H9 (cell line): ENCODE data around the gene OSBPL10. TPM values are rescaled to one million over a fixed set of nuclear protein-coding genes. Genes with fewer than 3 reads are reported as not detected.

Experiments used
- DNase-seq: peaks from one replicate; pipeline ENCODE4 v3.0.0-alpha.2; 2017
- H2AFZ ChIP-seq: one replicate; pipeline ENCODE4 v1.6.1; 2013; ENCODE audit warnings: mild to moderate bottlenecking, low read length, control low read depth, moderate library complexity
- H2AK5ac ChIP-seq: 2 replicates; pipeline ENCODE4 v1.6.1; 2013; ENCODE audit warnings: low read length, control low read depth, mixed read lengths; ENCODE audit not compliant: insufficient read length
- H2BK120ac ChIP-seq: one replicate; pipeline ENCODE4 v1.6.1; 2013; ENCODE audit warnings: low read depth, mild to moderate bottlenecking, low read length, control low read depth, inconsistent platforms; ENCODE audit not compliant: poor library complexity, severe bottlenecking
- H2BK12ac ChIP-seq: 2 replicates; pipeline ENCODE4 v1.6.1; 2013; ENCODE audit warnings: low read length, control low read depth, mixed read lengths, low read depth; ENCODE audit not compliant: insufficient read length
- H2BK15ac ChIP-seq: 2 replicates; pipeline ENCODE4 v1.6.1; 2013; ENCODE audit warnings: low read depth, low read length, control low read depth
- H2BK20ac ChIP-seq: one replicate; pipeline ENCODE4 v1.6.1; 2013; ENCODE audit warnings: low read depth, mild to moderate bottlenecking, low read length, control low read depth, inconsistent platforms; ENCODE audit not compliant: poor library complexity, severe bottlenecking
- H2BK5ac ChIP-seq: 2 replicates; pipeline ENCODE4 v1.6.1; 2013; ENCODE audit warnings: low read length, control low read depth, mixed read lengths; ENCODE audit not compliant: insufficient read length
- H3K14ac ChIP-seq: 2 replicates; pipeline ENCODE4 v1.6.1; 2013; ENCODE audit warnings: low read length, control low read depth; ENCODE audit not compliant: insufficient read depth
- H3K18ac ChIP-seq: 2 replicates; pipeline ENCODE4 v1.6.1; 2013; ENCODE audit warnings: low read depth, mild to moderate bottlenecking, mixed read lengths, low read length, control low read depth; ENCODE audit not compliant: insufficient read length
- H3K23ac ChIP-seq: 2 replicates; pipeline ENCODE4 v1.6.1; 2013; ENCODE audit warnings: low read length, control low read depth, mixed read lengths, low read depth; ENCODE audit not compliant: insufficient read length
- H3K23me2 ChIP-seq: 2 replicates; pipeline ENCODE4 v1.6.1; 2013; ENCODE audit warnings: low read depth, mild to moderate bottlenecking, mixed read lengths, low read length, control low read depth; ENCODE audit not compliant: insufficient read length, poor library complexity, severe bottlenecking
- H3K27ac ChIP-seq: 2 replicates; pipeline ENCODE4 v1.5.1; 2013; ENCODE audit warnings: low read length, control low read depth, mixed read lengths, low read depth; ENCODE audit not compliant: insufficient read length
- H3K27me3 ChIP-seq: 2 replicates; pipeline ENCODE4 v1.6.1; 2013; ENCODE audit warnings: low read length, control low read depth, inconsistent platforms; ENCODE audit not compliant: insufficient read depth
- H3K4ac ChIP-seq: 2 replicates; pipeline ENCODE4 v1.6.1; 2013; ENCODE audit warnings: low read depth, mild to moderate bottlenecking, control low read depth, inconsistent platforms, low read length, moderate library complexity
- H3K4me1 ChIP-seq: 2 replicates; pipeline ENCODE4 v1.6.1; 2013; ENCODE audit warnings: low read length, control low read depth, inconsistent platforms; ENCODE audit not compliant: insufficient read depth
- H3K4me2 ChIP-seq: 2 replicates; pipeline ENCODE4 v1.6.1; 2013; ENCODE audit warnings: low read length, control low read depth, mixed read lengths; ENCODE audit not compliant: insufficient read length, insufficient read depth
- H3K56ac ChIP-seq: 2 replicates; pipeline ENCODE4 v1.6.1; 2013; ENCODE audit warnings: low read depth, mild to moderate bottlenecking, mixed read lengths, low read length, control low read depth; ENCODE audit not compliant: insufficient read length
- H3K79me1 ChIP-seq: 2 replicates; pipeline ENCODE4 v1.6.1; 2013; ENCODE audit warnings: low read depth, mild to moderate bottlenecking, moderate library complexity, low read length, control low read depth, inconsistent platforms; ENCODE audit not compliant: insufficient read depth, poor library complexity, severe bottlenecking
- H3K79me2 ChIP-seq: 2 replicates; pipeline ENCODE4 v1.6.1; 2013; ENCODE audit warnings: low read length, control low read depth, inconsistent platforms; ENCODE audit not compliant: insufficient read depth
- H3K9ac ChIP-seq: 2 replicates; pipeline ENCODE4 v1.6.1; 2013; ENCODE audit warnings: low read length, control low read depth, mixed read lengths; ENCODE audit not compliant: insufficient read length; ENCODE audit errors: extremely low read depth
- H3K9me3 ChIP-seq: one replicate; pipeline ENCODE4 v1.6.1; 2013; ENCODE audit warnings: low read depth, low read length, inconsistent platforms; ENCODE audit not compliant: control insufficient read depth
- H3T11ph ChIP-seq: one replicate; pipeline ENCODE4 v1.6.1; 2013; ENCODE audit warnings: mild to moderate bottlenecking, low read length, control low read depth, inconsistent platforms
- H4K20me1 ChIP-seq: one replicate; pipeline ENCODE4 v1.6.1; 2013; ENCODE audit not compliant: control insufficient read depth, insufficient read length, insufficient read depth
- H4K5ac ChIP-seq: 2 replicates; pipeline ENCODE4 v1.6.1; 2013; ENCODE audit warnings: low read depth, mild to moderate bottlenecking, mixed read lengths, low read length, control low read depth; ENCODE audit not compliant: insufficient read length
- H4K8ac ChIP-seq: replicated peaks from 2 replicates; pipeline ENCODE4 v1.6.1; 2013; ENCODE audit warnings: low read length, control low read depth, mixed read lengths, low read depth; ENCODE audit not compliant: insufficient read length
- H4K91ac ChIP-seq: 2 replicates; pipeline ENCODE4 v1.6.1; 2013; ENCODE audit warnings: low read depth, mild to moderate bottlenecking, moderate library complexity, mixed read lengths, low read length, control low read depth; ENCODE audit not compliant: insufficient read length
- H3K27ac Mint-ChIP-seq, 3 experiments: 2 replicates in 2 of 3; 3 replicates in 1 of 3; pipeline ENCODE4 v1.8.0; 2020 to 2021; ENCODE audit warnings: mixed read lengths in 3 of 3, mild to moderate bottlenecking in 1 of 3, moderate library complexity in 1 of 3
- H3K27me3 Mint-ChIP-seq: 2 replicates; pipeline ENCODE4 v1.8.0; 2021; ENCODE audit warnings: low read depth, mild to moderate bottlenecking, moderate library complexity, mixed read lengths
- H3K36me3 Mint-ChIP-seq, 3 experiments: 2 replicates in 2 of 3; 3 replicates in 1 of 3; pipeline ENCODE4 v1.8.0; 2020 to 2021; ENCODE audit warnings: low read depth in 3 of 3, mixed read lengths in 3 of 3; ENCODE audit not compliant: insufficient read depth in 1 of 3
- H3K4me1 Mint-ChIP-seq, 2 experiments: 2 replicates each; pipeline ENCODE4 v1.8.0; 2020; ENCODE audit warnings: mixed read lengths in 2 of 2
- H3K4me3 Mint-ChIP-seq, 2 experiments: 2 replicates in 1 of 2; 3 replicates in 1 of 2; pipeline ENCODE4 v1.8.0; 2020 to 2021; ENCODE audit warnings: mild to moderate bottlenecking in 2 of 2, mixed read lengths in 2 of 2, moderate library complexity in 1 of 2
- H3K9me3 Mint-ChIP-seq, 2 experiments: 2 replicates in 1 of 2; 3 replicates in 1 of 2; pipeline ENCODE4 v1.8.0; 2020; ENCODE audit warnings: mild to moderate bottlenecking in 2 of 2, mixed read lengths in 2 of 2, moderate library complexity in 1 of 2
- CTCF ChIP-seq: fragments of 200-600 bp; sonication (generic); conservative IDR thresholded peaks from 3 replicates; pipeline ENCODE4 v1.8.0; 2021; ENCODE audit warnings: antibody characterized with exemption, mild to moderate bottlenecking
- WGBS: extraction: QIAGEN DNeasy Blood & Tissue Kit; methylation state at CpG from one replicate; pipeline ENCODE4 v1.1.7; 2013; ENCODE audit warnings: missing lambda C conversion rate, low lambda C conversion rate, mixed read lengths; ENCODE audit not compliant: insufficient read length; ENCODE audit errors: extremely low coverage; 5-methylcytosine and 5-hydroxymethylcytosine counted together
- total RNA-seq: library from RNA; stranded (reverse); gene quantifications from 2 replicates; pipeline ENCODE4 v1.2.1, GENCODE V29; 2021

OSBPL10 gene
- total RNA-seq, 1 experiment from 2014 or later = 42.7 TPM

- H3K4me3 Mint-ChIP-seq = no peak overlapping the region
- no peak overlapping the region for H4K5ac ChIP-seq
- H3K4me1 Mint-ChIP-seq = peaks cover 20% of the 10 kb centered on the region in 2 experiments
- no peak overlapping the region for H3K56ac ChIP-seq
- H3K36me3 Mint-ChIP-seq = peaks cover 0 to 2% (median 0%) of the 10 kb centered on the region in 3 experiments; a peak in 2 of 7 replicates
- peaks cover 5% of the 10 kb centered on the region; the same call in 1 of the 2 replicates for H3K4me1 ChIP-seq
- H3K9ac ChIP-seq = no peak overlapping the region
- H3T11ph ChIP-seq = no peak overlapping the region
- H3K9me3 Mint-ChIP-seq = no peaks in the 10 kb centered on the region
- no peak overlapping the region for H2BK120ac ChIP-seq
- no peak overlapping the region for H2AFZ ChIP-seq
- no peaks in the 10 kb centered on the region for H3K27me3 ChIP-seq
- H3K4ac ChIP-seq = no peak overlapping the region
- TF ChIP-seq CTCF = no peak
- H2BK20ac ChIP-seq = no peak overlapping the region
- no peak overlapping the region for H2BK12ac ChIP-seq
- H2BK5ac ChIP-seq = no peak overlapping the region
- H3K23ac ChIP-seq = no peak overlapping the region
- no peaks in the 10 kb centered on the region for H3K23me2 ChIP-seq
- H3K4me2 ChIP-seq = no peak overlapping the region
- no peak for DNase-seq
- no peaks in the 10 kb centered on the region for H3K27me3 Mint-ChIP-seq
- H4K8ac ChIP-seq = no peak overlapping the region
- no peak overlapping the region for H3K14ac ChIP-seq
- no peaks in the 10 kb centered on the region for H4K20me1 ChIP-seq
- no peaks in the 10 kb centered on the region for H3K9me3 ChIP-seq
- H3K27ac ChIP-seq = no peak overlapping the region
- WGBS = no CpG with 5 or more reads among the region's 7 CpGs
- H3K18ac ChIP-seq = no peak overlapping the region
- no peak overlapping the region for H4K91ac ChIP-seq
- H3K79me1 ChIP-seq = peaks cover 3% of the 10 kb centered on the region
- no peaks in the 10 kb centered on the region for H3K79me2 ChIP-seq
- no peak overlapping the region for H2AK5ac ChIP-seq
- no peak overlapping the region for H3K27ac Mint-ChIP-seq
- H2BK15ac ChIP-seq = no peak overlapping the region
Measured at GRCh38 chr3:31813686-31814085, 167.4 kb downstream of the OSBPL10 start.
